ENCODE data around the gene CKLF.
A peak's percentile ranks its signal among the peaks of the same experiment; 100 is the strongest.
"Not testable (repeated sequence)": the region's sequence is repeated elsewhere in the genome, so short reads cannot be mapped to it uniquely, and the experiment has no call there.

Gene CKLF, protein sequence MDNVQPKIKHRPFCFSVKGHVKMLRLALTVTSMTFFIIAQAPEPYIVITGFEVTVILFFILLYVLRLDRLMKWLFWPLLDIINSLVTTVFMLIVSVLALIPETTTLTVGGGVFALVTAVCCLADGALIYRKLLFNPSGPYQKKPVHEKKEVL

DNA sequence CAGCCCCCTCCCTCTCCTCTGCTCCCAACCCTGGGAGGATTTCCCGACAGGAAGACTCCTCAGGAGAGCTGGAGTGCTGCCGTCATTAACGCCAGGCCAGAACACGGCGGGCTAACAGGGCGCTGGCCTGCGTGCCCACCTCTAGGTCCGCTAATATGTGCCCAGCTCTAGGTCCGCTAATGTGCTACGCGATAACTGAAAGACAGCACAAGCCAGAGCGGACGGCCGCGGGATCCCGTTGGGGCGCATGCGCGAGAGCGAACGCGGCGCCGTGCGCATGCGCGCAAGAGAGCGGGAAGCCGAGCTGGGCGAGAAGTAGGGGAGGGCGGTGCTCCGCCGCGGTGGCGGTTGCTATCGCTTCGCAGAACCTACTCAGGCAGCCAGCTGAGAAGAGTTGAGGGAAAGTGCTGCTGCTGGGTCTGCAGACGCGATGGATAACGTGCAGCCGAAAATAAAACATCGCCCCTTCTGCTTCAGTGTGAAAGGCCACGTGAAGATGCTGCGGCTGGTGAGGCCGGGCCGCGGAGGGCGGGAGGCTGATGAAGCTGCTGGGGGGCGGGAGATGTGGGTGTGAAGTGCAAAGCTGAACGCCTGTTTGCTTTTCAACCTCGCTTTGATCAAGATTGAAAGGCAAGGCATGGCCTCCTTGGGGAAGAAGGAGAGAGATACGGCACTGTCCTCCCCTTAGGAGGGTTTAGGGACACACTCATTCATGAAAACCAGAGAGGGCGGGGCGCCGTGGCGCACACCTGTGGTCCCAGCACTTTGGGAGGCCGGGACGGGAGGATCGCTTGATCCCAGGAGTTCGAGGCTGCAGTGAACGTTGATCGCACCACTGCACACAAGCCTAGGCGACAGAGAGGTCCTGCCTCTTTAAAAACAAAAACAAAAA lies at the start of gene CKLF:
Gene CKLF, plus strand, starts transcription at position 291 of the 892 bp plus-strand sequence. Its CDS starts 140 bp downstream, at position 431.
- peak; percentile 78 for DNase-seq

DNA sequence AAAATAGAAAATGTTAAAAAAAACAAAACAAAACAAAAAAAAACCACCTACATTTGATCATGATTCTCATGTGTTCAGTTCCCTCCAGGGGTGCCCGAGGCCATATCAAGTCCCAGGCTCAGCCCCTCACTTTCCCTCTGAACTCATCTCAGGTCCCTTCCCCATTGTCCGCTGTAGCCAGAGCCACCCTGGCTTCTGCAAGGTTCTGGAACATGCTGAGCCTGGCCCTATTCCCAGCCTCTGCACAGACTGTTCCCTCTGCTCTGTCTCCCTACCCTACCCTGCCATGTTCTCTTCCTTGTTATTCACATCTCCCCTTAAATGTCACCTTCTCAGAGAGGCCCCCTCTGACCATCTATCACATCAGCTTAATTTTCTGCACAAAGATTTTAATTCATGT lies 49.3 kb upstream of the CKLF start:
- DNase-seq, result no peak

DNA sequence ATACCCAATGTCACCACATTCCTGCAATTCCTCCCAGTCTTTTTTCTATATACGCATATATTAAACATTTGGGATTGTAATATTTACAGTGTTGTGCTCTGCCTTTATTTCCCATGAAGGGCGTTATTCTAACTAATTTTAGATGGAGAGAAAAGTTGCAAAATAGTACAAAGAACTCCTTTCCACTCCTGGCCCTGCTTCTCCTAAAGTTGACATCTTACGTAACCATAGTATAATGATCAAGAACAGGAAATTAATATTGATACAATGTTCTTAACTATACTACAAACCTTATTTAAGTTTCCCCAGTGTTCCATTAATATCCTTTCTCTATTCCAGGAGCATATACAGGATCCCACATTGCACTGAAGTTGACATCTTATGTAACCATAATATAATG lies 48.8 kb upstream of the CKLF start:
- no peak for DNase-seq

DNA sequence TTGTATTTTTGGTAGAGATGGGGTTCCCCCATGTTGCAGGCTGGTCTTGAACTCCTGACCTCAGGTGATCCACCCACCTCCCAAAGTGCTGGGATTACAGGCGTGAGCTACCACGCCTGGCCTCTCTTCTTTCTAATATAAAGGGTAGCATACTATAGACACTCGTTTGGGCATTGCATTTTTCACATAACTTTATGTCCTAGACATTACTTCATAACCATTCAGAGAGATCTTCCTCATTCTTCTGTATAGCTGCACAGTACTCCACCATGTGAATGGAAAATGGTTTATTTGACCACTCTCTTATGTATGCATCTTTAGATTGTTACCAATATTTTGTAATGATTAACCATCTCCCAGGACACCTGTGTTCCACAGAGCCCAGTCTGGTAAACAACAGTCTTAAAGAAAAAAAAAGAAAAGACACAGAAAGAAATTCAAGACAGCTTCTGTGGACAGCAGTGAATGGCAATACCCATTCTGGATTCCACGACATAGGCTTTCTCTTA lies 44.6 kb upstream of the CKLF start:
- DNase-seq, result no peak

DNA sequence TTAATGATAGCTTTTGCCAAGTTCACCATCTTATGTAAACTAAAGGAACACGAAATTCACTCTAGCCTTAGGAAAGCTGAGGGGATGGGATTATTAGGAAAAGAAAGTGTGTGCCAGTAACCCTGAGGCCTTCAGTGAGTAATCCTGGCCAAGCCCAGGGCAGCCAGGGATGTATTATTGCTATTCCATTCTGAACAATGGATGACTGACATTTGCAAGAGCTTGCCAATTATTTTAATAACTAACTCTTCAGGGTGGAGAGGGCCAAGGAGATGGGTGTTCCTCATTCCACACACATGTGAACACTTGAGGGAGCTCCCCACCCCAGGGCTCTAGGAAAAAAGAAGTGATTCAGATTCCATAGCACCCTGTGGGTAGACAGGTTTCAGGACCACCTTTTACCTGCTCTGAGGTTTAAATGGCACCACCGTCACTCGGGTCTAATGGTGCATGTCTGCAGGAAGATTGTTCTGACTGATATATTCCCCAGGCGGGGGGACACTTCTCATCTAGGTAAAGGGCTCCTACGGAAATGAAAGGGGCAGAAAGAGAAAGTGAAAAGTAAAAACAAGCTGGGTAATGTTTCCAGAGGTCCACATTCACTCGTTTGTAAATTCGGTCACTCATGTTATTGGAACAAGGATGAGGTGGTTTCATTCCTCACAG lies 44.0 kb upstream of the CKLF start:
- no peak for DNase-seq

DNA sequence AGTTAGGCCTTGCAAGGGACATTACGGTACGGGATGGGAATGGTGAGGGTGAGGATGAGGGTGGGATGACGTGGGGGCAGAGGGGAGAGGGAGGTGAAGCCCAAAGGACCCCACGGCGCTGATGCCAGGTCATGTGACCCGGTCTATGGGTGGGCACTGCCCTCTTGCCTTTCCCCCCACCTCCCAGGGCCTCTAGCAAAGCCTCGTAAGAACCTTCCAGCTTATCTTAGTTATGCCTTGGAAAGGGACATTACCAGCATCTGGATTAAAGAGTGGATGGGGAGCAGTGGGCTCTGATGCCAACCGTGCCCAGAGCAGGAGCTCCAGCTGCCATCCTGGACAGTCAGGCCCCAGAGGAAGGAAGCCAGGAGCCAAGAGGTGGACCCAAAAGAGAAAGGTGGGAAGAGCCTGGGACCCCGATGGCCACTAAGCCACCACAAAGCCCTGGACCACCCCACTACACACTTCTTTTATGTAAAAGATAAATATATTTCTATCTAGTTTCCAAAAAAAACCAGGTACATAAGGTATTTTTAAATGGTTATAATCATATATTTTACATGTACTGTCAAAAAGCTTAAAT lies 43.4 kb upstream of the CKLF start:
- DNase-seq, result no peak

DNA sequence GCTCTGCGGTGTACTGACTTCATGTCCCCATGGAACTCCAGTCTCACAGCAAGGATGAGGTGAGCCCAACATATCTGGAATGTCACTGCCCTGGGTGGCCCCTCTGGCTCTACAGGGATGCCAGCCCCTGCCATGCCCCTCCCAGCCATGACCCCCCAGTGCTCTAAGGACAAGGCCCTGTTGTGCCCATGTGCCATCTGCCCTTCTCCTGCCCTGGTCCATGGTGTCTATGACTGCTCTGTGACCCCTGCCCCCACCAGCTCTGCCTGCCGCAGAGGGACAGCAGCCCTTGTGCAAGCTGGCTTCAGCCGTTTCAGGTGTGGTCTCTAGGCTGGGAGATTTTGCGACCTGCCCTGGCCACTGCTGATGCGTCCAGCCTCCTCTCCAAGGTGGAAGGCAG lies 42.8 kb upstream of the CKLF start:
- no peak for DNase-seq

DNA sequence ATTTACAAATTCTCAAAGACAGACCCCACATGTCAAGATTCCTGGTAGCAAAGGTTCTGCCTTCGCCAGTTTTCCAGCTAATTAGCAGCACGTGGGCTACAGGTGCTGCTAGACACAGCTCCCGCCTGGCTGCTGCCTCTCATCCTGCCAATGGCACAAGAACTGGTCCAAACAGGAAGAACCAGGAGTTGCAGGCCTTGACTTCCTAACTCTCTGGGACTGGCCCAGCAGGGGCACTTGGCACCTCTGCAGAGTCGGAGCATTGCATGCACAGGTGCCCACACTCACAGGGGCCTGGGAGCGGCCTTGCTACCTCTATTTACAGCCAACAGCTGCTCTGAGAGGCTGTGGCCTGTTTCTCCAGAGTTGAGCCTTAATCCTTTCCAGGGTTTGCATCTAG lies 42.1 kb upstream of the CKLF start:
- no peak for DNase-seq

DNA sequence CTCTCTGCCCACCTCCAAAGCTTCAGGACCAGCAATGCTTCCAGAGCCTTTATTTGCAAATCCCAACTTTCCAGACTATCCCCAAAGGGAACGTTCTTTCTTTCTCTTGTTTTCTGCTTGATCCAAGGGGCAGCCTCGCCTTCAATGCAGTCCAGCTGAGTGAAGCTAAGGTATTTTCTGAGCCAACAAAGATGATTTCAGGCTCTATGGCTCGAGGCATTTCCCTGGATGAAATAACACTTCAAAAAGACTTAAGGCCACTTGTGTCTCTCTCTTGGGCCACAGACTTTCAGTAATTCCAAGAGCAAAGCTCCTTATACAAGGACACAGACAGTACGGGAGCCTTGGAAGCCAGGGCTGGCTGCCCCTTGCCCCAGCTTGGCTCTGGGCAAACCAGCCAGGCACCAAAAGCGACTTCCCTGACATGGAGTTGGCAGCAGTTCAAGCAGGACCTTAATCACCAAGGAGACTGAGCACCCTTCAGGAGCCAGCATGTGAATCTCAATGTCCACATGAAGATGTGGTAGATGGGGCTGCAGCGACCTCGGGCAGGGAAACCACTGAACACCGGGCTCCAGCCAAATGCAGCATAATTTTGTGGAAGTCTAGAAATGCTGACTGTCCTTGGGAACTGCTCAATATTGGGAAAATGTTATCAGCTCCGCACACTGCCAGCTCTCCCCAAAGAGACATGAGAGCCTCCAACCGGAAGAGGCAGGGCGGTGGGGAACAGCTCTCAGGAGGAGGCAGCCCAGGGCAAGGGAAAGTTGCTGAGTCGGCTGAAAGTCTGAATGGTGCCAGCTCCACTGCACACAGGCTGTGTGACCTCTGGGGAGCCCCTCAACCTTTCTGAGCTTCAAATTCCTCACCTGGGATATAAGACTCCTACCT lies 41.4 kb upstream of the CKLF start:
- DNase-seq, result no peak

DNA sequence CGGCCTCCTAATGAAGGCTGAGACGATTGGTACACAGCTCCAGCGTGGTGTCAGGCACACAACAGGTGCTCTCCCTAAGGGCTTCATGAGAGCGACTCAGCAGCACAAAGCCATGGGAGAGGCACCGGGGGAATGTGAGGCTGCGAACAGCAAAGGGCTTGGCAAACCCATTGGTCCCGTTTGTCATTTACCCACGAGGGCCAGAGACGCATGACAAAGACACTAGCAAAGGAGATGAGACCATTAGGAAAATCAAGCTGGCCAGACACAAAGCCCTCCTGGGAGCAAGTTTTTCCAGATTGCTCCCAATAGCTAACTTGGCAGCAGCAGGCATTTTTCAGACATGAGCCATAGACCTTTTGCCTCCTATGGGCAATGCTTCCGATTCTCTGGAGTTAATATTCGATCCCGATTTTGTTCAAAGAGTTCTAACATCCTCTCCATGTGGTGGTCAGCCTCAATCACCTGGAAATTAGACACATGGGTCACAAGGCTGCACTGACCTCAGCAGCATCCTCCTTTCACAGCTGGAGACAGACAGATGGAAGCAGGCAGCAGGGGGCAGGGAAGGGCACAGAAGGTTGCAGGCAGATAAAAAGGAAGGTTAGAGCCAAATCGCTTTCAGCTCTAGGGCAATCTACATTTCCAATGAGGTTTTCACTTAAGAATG lies 40.6 kb upstream of the CKLF start:
- DNase-seq, result peak; percentile 48

DNA sequence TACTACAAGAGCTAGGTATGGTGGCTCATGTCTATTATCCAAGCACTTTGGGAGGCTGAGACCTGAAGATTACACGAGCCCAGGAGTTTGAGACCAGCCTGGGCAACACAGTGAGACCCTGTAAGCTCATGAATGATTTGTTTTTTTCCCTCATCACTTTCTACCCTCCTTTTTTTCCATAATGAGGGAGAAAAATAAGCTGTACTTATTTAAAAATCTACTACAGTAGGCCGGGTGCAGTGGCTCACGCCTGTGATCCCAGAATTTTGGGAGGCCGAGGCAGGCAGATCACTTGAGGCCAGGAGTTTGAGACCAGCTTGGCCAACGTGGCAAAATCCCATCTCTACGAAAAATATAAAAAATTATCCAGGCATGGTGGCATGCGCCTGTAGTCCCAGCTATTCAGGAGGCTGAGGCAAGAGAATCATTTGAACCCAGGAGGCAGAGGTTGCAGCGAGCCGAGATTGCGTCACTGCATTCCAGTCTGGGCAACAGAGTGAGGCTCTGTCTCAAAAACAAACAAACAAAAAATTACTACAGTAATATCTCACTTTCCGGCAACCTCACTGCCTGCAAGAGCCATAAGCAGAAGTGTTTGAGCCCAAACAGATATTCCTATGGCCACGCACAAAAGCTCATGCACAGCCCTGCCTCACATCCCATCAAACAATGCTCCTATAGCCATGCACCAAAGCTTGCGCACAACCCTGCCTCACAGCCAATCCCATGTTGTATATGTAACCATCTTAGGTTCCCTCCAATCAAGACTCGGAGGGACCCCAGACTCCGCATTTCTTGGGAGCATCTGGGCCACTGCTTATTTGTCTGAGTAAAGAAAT lies 39.9 kb upstream of the CKLF start:
- no peak for DNase-seq

DNA sequence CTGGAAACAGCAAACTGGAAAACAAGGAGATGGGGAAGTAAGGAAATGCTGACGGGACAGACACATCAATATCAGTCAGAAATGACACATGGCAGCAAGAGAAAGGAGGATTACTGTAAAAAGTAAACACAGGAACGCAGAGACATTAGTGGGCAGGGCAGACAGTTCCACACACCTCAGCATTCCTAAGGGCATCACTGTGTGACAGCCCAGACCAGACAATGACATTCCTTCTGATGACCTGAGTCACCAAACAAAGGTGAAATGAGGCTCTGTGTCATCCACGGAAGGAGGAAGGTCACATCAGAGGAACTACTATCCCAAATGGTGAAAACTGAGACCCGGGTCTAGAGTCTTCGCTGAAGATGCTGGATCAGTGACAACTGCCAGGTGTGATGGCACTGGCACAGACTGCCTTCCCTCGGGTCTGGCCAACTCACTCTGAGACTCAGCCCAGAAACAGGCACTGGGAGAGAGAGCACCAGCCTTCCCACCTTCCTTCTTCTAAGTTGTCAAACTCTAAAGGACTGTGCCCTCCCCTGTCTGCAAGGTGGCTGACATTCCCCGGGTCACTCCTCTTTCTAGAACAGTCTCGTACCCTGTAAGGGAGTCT lies 39.2 kb upstream of the CKLF start:
- DNase-seq, result no peak

DNA sequence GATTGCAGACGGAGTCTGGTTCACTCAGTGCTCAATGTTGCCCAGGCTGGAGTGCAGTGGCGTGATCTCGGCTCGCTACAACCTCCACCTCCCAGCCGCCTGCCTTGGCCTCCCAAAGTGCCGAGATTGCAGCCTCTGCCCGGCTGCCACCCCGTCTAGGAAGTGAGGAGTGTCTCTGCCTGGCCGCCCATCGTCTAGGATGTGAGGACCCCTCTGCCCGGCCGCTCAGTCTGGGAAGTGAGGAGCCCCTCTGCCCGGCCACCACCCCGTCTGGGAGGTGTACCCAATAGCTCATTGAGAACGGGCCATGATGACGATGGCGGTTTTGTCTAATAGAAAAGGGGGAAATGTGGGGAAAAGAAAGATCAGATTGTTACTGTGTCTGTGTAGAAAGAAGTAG lies 38.0 kb upstream of the CKLF start:
- not testable (repeated sequence) for DNase-seq

DNA sequence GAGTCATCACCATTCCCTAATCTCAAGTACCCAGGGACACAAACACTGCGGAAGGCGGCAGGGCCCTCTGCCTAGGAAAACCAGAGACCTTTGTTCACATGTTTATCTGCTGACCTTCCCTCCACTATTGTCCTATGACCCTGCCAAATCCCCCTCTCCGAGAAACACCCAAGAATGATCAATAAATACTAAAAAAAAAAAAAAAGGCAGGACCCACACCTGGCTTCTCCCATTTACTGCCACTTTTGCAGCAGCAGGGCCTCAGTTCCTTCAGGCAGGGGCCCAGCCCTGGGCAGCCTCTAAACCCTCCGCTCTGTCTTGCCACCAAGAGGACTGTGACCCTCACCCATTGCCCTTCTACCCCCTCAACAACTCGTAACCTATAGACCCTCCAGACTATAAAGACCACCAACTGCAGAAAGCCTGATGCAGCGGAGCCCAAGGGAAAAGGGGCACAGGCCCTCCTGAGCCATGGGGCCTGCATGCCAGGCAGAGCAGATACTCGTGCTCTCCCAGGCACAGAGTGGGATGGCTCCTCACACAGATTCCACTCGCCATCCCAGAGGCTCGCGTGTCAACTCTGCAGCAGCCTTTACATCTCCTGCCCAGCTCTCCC lies 37.3 kb upstream of the CKLF start:
- not testable (repeated sequence) for DNase-seq

DNA sequence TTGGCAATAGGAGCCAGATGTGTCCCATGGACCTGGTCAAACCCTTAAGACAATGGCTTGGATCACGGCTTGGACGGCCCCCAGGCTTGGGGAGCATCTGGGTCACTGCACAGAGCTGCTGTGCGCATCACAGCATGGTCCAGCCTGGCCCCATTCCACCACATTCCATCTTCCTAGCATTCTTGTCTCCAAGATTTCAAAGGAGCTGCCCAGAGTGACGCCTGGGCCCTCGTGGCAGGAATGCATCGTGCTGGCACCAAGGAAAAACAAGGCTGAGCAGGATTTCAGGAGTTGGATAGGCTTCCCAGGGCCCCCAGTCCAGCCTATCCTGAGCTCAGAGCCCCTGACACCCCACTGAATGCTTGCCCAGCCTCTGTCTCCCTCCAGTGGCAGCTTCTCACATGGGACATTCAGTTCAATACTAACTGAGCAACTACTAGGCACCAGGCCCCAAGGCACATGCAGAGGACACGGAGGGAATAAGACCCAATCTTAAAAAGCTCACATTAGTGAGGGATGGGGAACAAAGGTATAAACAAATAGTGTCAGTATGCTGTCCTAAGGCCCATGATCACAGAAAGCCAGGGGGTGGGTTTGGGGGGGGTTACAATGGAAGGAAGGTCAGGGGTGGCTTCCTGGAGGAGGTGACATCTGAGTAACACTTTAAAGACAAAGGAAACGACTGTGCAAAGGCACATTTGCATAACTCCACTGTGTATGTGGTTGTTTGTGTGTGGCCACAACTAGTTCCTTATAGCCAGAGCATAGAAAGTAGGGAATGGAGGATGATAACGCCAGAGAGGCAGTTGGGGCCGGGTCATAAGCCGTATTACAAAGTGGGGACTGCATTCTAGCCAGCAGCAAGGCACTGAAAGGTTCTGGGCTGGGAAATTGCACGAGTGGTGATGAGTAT lies 36.5 kb upstream of the CKLF start:
- peak; percentile 6 for DNase-seq

DNA sequence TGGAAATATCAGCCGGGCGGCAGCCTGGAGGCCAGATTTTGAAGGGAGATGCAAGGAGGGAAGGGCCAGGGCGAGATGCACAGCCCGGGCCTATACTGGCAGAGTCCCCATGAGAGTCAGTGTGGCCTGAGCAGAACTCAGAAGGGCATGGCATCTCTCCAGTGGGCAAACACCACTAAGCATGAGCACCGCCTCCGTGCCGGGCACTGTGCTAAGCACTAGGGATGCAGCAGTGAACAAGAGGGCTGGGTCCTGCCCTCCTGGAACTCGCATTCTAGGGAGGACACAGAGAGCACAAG lies 35.9 kb upstream of the CKLF start:
- no peak for DNase-seq

DNA sequence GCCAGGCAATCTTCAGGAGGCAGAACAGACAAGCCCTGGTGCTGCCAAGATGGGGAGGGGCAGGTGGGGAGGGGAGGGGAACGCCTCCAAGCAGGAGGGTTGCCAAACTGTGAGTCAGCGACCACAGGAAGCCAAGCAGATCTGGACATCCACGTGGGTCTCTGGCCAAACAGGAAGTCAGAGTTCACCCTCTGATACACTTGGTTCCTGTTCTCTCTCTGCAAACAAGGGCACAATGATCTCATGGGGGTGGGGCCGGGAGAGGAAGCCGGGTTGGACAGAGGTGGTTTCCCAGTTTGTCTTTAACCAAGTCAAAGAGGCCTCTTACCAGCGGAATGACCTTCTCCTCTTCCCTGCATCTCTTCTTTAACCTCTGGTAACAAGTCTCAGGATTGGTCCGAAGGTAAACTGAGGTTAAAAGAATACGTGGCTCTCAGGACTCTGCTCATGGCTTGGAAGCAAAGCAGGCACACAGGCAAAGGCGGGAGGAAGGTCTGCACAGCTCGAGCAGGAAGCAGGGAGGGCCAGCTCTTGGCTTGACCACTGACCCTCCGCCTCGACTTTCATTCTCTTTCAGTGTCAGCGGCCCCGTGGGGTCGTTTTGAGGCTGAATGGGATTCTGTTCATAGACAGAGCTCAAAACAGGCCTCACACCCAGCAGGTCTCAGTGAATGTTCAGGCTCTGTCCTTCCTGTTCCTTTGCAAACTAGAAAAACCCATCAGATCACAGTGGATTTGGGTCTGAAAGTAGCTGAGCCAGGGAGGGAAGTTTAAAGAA lies 35.4 kb upstream of the CKLF start:
- DNase-seq, result peak; percentile 84
